DOHH2 (cell line): ENCODE data around the gene GRK1.

ENCODE experiments used
- CTCF ChIP-seq: fragments of 200-600 bp; sonication (generic); IDR thresholded peaks from one replicate; pipeline ENCODE4 v1.5.1; 2014; ENCODE audit warnings: antibody characterized with exemption, mild to moderate bottlenecking, low read depth, low read length; ENCODE audit not compliant: poor library complexity, severe bottlenecking
- EZH2phosphoT487 ChIP-seq: fragments of 200-600 bp; sonication (generic); IDR thresholded peaks from 2 replicates; pipeline ENCODE4 v1.6.1; 2017; ENCODE audit warnings: borderline replicate concordance, mild to moderate bottlenecking, antibody characterized with exemption, low read length, moderate library complexity, mixed read lengths

- TF ChIP-seq CTCF (no peak), EZH2phosphoT487 (no peak)
These were observed 99.2 kb downstream of the GRK1 start for GRCh38 chr13:113766035-113766800.
